Activated naive CD4-positive, alpha-beta T cell treated with anti-CD3 and anti-CD28 coated beads, Interleukin-2, amount 10 ng/mL, durations not matched to agents 7 days and 5 days (primary cell): ENCODE data around the gene SETBP1.
A peak's percentile ranks its signal among the peaks of the same experiment; 100 is the strongest.

ENCODE experiments used
- CTCF ChIA-PET: fragments of 350-600 bp; sonication (Branson Sonifier 250); formaldehyde crosslinking; loops from one replicate; lab custom pipeline; 2021; ENCODE audit warnings: antibody characterized with exemption; lab: Charles Lee
- DNase-seq: peaks from one replicate; pipeline ENCODE4 v3.0.0-alpha.2; 2020
- H3K27ac Mint-ChIP-seq: one replicate; pipeline ENCODE4 v1.8.0; 2021; ENCODE audit warnings: mild to moderate bottlenecking, moderate library complexity, mixed read lengths
- H3K27me3 Mint-ChIP-seq: one replicate; pipeline ENCODE4 v1.8.0; 2021; ENCODE audit warnings: mild to moderate bottlenecking, mixed read lengths
- H3K36me3 Mint-ChIP-seq: one replicate; pipeline ENCODE4 v1.8.0; 2021; ENCODE audit warnings: mixed read lengths
- H3K4me1 Mint-ChIP-seq: one replicate; pipeline ENCODE4 v1.8.0; 2021; ENCODE audit warnings: mixed read lengths
- H3K4me3 Mint-ChIP-seq: one replicate; pipeline ENCODE4 v1.8.0; 2021; ENCODE audit warnings: mild to moderate bottlenecking, moderate library complexity, mixed read lengths
- H3K9me3 Mint-ChIP-seq: one replicate; pipeline ENCODE4 v1.8.0; 2021; ENCODE audit warnings: mixed read lengths

SETBP1 gene

DNA sequence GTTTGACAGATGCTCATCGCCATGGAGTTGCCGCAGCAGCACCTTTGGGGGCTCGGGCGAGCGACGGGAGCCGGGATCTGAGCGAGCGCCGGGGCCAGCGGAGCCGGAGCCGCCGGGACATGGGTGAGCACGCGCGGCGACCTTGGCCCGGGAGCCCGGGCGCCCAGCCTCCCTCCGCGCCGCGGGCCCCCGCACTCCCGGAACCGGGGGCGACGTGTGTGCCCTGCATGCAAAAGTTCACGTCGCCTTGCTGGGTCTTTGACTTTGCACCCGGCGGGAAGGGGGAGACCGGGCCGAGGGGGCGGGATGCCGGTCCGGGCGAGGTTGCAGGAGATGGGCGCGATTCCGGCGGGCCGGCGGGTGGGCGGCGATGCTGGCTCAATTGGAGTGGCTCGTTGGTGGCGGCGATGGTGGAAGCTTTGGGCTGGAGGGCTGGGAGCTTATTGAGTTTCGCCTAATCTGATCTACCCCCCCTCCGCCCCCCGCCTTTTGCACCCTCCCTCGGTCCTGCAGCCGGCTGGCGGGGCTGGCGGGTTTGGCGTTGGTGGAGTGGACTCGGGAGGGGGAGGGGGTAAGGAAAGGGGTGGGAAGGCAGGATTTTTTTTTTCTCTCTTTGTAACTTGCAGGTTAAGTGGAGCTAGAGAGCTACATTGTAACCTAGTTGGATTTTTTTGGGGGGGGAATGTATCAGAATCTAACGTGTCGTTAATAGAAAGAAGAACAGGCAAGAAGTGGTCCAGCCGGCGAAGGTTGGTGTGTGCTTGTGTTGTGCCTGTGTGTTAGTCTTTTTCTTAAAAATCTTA is at the start of gene SETBP1:
SETBP1 (plus strand) TSS at position 616 of the 803 bp plus-strand sequence. CDS start 20,459 bp downstream, outside the sequence.
- Mint-ChIP-seq H3K4me3 (peak within 1 kb of the TSS; percentile 73), H3K27ac (peak within 1 kb of the TSS; percentile 42)

DNA sequence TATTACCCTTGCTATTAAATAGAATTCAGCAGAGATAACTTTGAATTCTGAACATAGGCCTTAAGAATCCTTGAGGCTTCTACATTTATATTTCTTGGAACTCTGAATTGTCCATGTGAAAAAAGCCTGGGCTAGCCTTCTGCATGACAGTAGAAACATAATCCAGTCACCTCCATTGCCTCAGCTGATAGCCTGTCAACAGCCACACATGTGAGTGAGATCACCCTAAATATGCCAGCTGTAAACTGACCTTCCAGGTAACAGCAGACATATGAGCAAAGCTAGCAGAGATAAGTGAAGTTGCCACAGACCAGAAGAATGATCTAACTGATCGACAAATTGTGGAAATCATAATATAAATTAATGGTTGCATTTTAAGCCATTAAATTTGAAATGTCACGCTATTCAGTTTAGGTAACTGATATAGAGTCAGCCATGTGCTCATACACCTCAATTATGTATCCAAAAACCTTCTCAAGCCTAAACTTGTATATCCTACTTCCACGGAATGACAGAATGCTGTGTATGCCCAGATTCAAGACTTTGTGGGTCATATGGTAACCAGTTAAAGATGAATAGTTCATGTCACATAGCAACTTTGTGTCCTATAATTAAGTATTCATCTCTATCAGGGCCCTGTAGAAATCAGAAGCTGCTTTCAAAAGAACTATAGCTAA is 48.1 kb upstream of the SETBP1 start:
- Mint-ChIP-seq H3K27me3 (no peaks in the 10 kb centered on the region), H3K36me3 (no peaks in the 10 kb centered on the region), H3K9me3 (no peaks in the 10 kb centered on the region), H3K27ac (no peak overlapping the region), H3K4me1 (no peaks in the 10 kb centered on the region), H3K4me3 (no peak overlapping the region)
- no peak for DNase-seq
- CTCF ChIA-PET: no interaction called here

More for the DNA sequence above, at the start of gene SETBP1:
- Mint-ChIP-seq H3K9me3 (no peaks in the 10 kb centered on the region), H3K4me1 (peaks cover 2% of the 10 kb centered on the region), H3K27me3 (peaks cover 24% of the 10 kb centered on the region), H3K36me3 (peaks cover 6% of the 10 kb centered on the region)
- peak; percentile 35 for DNase-seq
- CTCF ChIA-PET: interaction anchor here (1.8 kb wide), 1 partner anchor 532 kb away, joined by 9 read pairs; no protein-coding TSS in a partner anchor

DNA sequence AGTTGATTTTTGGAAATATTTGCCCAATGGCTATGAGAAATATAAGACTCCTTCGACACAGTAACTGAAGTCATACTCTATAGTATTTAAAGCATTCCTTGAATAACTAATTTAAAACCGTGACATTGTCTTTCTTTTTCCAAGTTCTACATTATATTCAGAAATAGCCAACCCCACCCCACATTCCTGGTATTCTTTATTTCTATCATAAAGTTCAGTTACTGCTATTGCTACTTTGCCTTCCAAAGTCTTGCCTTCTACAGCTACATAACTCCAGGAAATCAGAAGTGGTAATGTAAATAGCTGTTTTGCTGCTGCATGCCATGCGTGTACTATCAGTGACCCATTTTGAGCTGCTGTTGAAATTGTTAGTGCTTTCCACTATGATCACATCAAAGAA is 45.1 kb upstream of the SETBP1 start:
- Mint-ChIP-seq H3K36me3 (no peaks in the 10 kb centered on the region), H3K4me1 (no peaks in the 10 kb centered on the region), H3K27me3 (no peaks in the 10 kb centered on the region), H3K4me3 (no peak overlapping the region), H3K9me3 (no peaks in the 10 kb centered on the region), H3K27ac (no peak overlapping the region)
- DNase-seq: no peak
- CTCF ChIA-PET: no interaction called here

DNA sequence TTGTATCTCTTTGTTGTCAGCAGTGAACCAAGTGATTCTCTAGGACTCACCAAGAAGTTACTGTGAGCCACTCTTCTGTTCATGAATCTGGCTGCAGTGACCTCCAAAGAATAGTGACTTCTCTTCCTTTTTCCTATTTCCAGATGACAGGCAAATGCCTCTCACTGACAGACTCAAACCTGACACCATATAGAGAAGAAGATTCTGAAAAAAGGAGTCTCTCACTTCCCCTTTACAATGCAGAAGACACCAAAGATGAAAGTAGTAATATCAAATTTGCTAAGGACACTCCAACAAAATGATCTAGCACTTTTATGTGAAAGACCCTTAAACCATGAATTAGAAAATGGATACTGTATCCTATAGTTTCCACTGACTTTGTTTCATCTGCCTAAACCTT is 44.4 kb upstream of the SETBP1 start:
- DNase-seq: no peak
- no peak overlapping the region for H3K27ac Mint-ChIP-seq
- CTCF ChIA-PET: no interaction called here

DNA sequence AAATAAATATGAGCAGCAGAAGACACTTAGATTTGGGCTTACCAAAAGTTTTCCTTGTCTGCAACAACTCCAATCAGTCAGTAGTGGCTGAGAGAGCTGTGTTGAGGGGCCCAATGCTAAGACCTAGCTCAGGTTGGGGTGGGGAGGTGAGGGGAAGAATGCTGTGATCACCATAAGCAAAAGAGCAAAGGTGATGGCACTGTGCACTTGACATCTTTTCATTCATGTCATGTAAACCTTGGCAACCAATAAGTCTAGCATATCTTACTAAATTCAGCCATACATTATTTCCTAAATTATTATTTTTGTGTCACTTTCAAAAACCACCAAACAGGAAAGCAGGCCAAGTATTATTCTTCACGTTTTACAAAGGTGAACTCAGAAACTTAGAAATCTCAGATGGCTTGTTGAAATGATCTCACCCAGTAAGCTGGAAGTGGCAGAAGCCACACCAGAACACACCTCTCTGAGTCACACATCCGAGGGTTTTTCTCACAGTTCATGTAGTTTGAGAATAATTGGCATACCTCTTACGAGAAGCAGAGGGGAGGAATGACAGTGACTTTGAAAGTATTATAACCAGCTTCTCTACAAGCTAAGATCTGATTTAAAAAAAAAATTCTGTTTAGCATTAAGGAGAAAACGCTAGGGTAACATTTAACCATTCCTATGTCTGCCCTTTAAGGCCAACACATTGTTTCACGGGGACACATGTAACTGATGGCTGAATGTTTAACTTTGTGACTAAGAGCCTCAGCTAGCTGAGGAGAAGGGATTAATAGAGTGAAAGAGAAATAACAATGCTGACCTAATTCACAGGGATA is 43.3 kb upstream of the SETBP1 start:
- H3K36me3 Mint-ChIP-seq: no peaks in the 10 kb centered on the region
- no peak for DNase-seq
- H3K4me1 Mint-ChIP-seq: no peaks in the 10 kb centered on the region
- CTCF ChIA-PET: no interaction called here
- H3K4me3 Mint-ChIP-seq: no peak overlapping the region
- no peaks in the 10 kb centered on the region for H3K27me3 Mint-ChIP-seq
- H3K9me3 Mint-ChIP-seq: no peaks in the 10 kb centered on the region
- no peak overlapping the region for H3K27ac Mint-ChIP-seq

More for the DNA sequence above, 44.4 kb upstream of the SETBP1 start:
- Mint-ChIP-seq H3K9me3 (no peaks in the 10 kb centered on the region), H3K4me1 (no peaks in the 10 kb centered on the region), H3K36me3 (no peaks in the 10 kb centered on the region), H3K4me3 (no peak overlapping the region), H3K27me3 (no peaks in the 10 kb centered on the region)

DNA sequence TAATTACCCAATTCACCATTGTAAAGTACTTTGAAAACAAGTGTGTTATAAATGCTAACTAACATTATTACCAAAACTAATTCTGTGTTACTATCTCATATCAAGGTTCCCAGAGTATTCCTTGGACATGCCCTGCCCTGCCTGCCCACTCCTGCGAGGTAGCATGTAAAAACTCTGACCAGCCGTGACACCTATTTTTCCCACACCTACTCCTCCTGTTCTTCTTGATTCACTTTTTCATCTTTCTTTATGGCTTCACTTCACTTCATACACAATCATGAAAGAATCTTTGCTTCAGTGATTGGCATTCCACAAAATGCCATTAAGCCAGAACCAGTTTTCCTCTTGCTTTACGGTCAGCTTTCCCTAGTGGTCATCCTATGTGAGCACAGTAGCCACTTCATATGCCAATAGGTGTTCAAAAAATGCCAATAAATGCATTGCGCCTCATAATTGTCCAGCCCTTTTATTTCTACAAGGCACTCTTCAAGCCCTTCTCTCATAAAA is 42.6 kb upstream of the SETBP1 start:
- H3K4me3 Mint-ChIP-seq: no peak overlapping the region
- H3K27me3 Mint-ChIP-seq: no peaks in the 10 kb centered on the region
- no peaks in the 10 kb centered on the region for H3K9me3 Mint-ChIP-seq
- H3K36me3 Mint-ChIP-seq: no peaks in the 10 kb centered on the region
- H3K4me1 Mint-ChIP-seq: no peaks in the 10 kb centered on the region
- no peak overlapping the region for H3K27ac Mint-ChIP-seq
- CTCF ChIA-PET: no interaction called here
- DNase-seq: no peak

DNA sequence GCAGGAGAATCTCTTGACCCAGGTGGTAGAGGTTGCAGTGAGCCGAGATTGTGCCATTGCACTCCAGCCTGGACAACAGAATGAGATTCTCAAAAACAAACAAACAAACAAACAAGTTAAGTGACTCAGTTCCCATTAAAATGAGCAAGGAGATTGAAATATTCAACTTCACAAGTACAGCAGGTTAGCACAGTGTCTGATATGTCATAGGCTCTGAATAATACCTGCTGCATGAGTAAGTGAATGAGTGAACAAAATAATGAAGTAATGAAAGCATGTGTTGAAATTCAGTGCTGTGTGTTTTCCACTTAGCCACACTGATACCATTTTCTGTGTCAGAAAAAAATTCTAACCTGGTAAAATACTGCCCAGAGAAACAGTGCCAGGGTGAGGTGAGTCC is 41.9 kb upstream of the SETBP1 start:
- Mint-ChIP-seq H3K27ac (no peak overlapping the region), H3K4me1 (no peaks in the 10 kb centered on the region), H3K4me3 (no peak overlapping the region)

DNA sequence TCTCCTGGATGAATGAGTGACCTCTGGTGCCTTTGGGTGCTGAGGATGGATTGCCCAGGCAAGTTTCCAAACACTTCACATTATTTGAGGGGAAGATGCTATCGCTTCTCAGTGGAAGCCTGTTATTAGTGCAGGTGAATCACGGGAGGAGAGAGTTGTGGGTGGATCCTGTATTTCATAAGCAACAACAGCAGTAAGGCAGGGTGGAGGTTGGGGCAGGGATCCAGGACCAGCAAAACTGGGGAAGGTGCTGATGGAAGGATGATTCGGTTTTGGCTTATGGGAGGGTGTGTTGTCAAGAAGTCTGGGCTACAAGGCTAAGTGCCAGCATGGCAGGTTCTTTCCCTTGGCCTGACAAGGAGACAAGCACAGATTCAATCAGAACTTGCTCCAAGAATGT is 37.7 kb upstream of the SETBP1 start:
- no peaks in the 10 kb centered on the region for H3K36me3 Mint-ChIP-seq

More for the DNA sequence above, 41.9 kb upstream of the SETBP1 start:
- Mint-ChIP-seq H3K36me3 (no peaks in the 10 kb centered on the region), H3K27me3 (no peaks in the 10 kb centered on the region), H3K9me3 (no peaks in the 10 kb centered on the region)
- CTCF ChIA-PET: no interaction called here
- DNase-seq: no peak

DNA sequence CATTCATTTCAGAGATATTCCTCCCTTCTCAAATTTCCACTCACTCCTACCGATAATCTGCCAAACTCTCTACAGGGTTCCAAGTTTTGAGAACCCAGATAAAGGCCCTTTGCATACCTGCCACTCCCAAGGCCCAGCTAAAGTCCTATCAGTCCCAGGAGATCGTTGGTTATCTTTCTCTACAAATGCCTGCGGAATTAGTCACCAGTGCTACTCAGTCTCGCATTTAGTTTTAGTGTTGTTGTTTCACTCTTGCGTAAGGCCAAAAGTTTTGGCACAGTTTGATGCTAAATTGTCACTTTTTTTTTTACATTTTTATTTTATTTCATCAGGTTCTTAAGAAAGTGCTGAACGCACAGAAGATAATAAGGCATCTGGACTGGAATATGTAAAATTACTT is 29.2 kb upstream of the SETBP1 start:
- Mint-ChIP-seq H3K9me3 (no peaks in the 10 kb centered on the region), H3K36me3 (no peaks in the 10 kb centered on the region), H3K4me1 (no peaks in the 10 kb centered on the region), H3K27me3 (no peaks in the 10 kb centered on the region), H3K27ac (no peak overlapping the region), H3K4me3 (no peak overlapping the region)
- DNase-seq: no peak
- CTCF ChIA-PET: no interaction called here

More for the DNA sequence above, 37.7 kb upstream of the SETBP1 start:
- CTCF ChIA-PET: no interaction called here
- no peak for DNase-seq
- Mint-ChIP-seq H3K4me3 (no peak overlapping the region), H3K27ac (no peak overlapping the region), H3K27me3 (no peaks in the 10 kb centered on the region), H3K9me3 (no peaks in the 10 kb centered on the region), H3K4me1 (no peaks in the 10 kb centered on the region)

DNA sequence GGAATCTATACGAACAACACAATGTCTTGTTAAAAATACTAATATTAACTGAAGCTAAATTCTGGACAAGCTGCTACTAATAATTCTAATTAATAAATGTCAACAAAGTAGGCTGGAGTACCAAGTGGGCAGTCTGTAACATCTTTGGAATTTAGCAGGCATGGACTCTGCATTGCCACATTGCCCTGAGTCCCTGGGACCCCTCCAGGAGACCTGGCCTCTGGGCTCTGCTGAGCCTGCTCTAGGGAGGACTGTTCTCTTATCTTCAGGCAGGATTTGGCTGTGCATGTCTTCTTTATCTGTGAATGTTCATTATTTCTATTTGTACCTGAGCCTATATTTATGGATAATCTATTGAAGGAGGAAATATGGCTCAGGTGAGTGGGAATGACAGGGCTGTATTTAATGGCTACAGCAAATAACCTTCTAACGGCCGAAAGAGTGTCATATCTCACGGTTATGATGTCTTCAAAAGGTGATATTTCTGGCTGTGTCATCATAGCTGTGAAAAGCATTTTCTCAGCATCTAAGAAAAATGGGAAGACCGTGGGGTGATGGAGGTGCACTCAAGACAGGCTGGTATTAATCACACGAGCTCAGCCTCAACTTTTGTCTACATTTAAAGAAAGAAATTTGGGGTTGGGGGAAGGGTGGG is 28.6 kb upstream of the SETBP1 start:
- H3K27ac Mint-ChIP-seq: no peak overlapping the region
- no peaks in the 10 kb centered on the region for H3K36me3 Mint-ChIP-seq
- no peaks in the 10 kb centered on the region for H3K4me1 Mint-ChIP-seq
- CTCF ChIA-PET: interaction anchor here (0.5 kb wide), 1 partner anchor 258 kb away, joined by 3 read pairs; no protein-coding TSS in a partner anchor
- H3K4me3 Mint-ChIP-seq: no peak overlapping the region
- no peaks in the 10 kb centered on the region for H3K27me3 Mint-ChIP-seq
- no peaks in the 10 kb centered on the region for H3K9me3 Mint-ChIP-seq
- DNase-seq: no peak

DNA sequence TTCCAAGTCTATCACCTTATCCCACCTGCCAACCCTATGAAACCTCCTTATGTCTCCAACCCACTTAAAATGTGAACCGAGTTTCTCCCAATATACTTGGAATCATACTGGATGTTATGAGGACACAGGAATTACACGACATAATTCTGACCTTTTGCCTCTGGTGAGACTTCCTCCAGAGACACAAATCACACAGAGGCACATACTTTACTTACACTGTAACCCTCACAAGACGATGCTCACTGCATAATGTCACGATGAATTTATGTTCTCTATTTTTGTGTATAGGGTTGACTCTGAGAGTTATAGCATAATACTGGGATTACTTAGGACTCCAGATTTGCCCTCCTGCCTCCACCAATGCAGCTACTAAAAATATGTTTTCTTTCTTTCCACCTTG is 28.0 kb upstream of the SETBP1 start:
- Mint-ChIP-seq H3K4me3 (no peak overlapping the region), H3K36me3 (no peaks in the 10 kb centered on the region), H3K4me1 (no peaks in the 10 kb centered on the region), H3K27me3 (no peaks in the 10 kb centered on the region), H3K27ac (no peak overlapping the region), H3K9me3 (no peaks in the 10 kb centered on the region)
- DNase-seq: no peak
- CTCF ChIA-PET: interaction anchor here (0.5 kb wide), 1 partner anchor 259 kb away, joined by 3 read pairs; no protein-coding TSS in a partner anchor

DNA sequence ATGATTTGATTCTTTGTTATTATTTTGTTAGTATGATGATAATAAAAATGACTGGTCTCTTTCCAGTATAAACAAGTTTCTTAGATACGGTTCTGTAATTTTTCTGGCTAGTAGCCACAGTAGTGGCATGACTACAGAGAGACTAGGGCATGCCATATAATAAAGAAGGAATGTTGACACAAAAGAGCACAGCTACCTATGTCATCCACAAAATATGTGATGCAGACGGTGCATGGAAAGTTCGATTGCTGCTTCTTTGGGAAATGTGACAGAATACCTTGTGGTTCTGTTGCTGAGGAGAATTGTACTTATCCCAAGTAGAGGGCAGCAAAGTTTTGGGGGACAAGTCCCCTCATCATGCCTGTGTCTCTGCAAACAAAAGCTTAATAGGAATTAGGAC is 26.1 kb upstream of the SETBP1 start:
- H3K27me3 Mint-ChIP-seq: no peaks in the 10 kb centered on the region
- no peak for DNase-seq
- no peak overlapping the region for H3K4me3 Mint-ChIP-seq
- no peak overlapping the region for H3K27ac Mint-ChIP-seq
- H3K4me1 Mint-ChIP-seq: no peaks in the 10 kb centered on the region
- CTCF ChIA-PET: no interaction called here
- H3K36me3 Mint-ChIP-seq: no peaks in the 10 kb centered on the region
- H3K9me3 Mint-ChIP-seq: no peaks in the 10 kb centered on the region

DNA sequence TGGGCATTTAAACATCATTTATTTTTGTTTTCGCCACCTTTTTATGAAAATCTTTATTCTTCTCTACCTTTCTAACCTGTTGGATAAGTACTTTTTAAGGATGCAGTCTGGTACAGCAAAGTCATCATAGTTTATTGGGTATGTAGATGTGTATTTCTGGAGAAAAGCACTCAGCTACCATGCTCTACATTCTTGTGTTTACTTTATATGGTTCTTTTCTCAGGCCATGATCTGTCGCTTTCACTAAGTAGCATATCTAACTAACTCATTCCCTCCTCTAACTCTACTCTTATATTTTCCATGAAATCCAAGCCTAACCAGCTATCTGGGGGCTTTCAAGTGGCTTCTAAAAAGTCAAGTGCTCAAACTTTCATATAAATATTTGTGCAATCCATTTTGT is 25.3 kb upstream of the SETBP1 start:
- Mint-ChIP-seq H3K9me3 (no peaks in the 10 kb centered on the region), H3K4me1 (no peaks in the 10 kb centered on the region), H3K27ac (no peak overlapping the region), H3K27me3 (no peaks in the 10 kb centered on the region), H3K4me3 (no peak overlapping the region), H3K36me3 (no peaks in the 10 kb centered on the region)
- DNase-seq: no peak
- CTCF ChIA-PET: no interaction called here

DNA sequence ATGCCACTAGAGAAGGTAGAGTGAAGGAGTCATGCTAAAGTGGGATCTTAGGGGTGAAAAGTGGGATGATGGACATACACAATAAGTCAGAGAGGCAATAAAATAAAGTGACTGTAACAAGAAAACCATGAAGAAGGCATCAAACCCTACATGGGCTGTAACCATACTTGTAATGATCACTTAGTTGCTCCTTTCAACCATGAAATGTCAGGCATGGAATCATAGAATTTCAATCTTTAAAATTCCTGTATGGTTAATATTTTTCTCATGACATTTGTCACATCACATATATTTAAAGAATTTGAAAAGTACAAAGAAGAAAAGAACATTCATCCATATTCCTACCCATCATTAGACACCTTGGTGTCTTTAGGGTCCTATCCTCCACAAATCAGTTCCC is 20.9 kb upstream of the SETBP1 start:
- H3K9me3 Mint-ChIP-seq: no peaks in the 10 kb centered on the region
- no peak for DNase-seq
- no peak overlapping the region for H3K4me3 Mint-ChIP-seq
- H3K4me1 Mint-ChIP-seq: no peaks in the 10 kb centered on the region
- CTCF ChIA-PET: no interaction called here
- H3K36me3 Mint-ChIP-seq: no peaks in the 10 kb centered on the region
- no peak overlapping the region for H3K27ac Mint-ChIP-seq
- H3K27me3 Mint-ChIP-seq: no peaks in the 10 kb centered on the region
